GM21515 (cell line): ENCODE data around the gene POLR2I.
A peak's percentile ranks its signal among the peaks of the same experiment; 100 is the strongest.

ENCODE experiments used
- ATAC-seq: cut with Tn5 transposase; IDR thresholded peaks from one replicate; pipeline ENCODE4 v1.9.1; 2021; ENCODE audit not compliant: unreplicated experiment

POLR2I gene

GRCh38 chr19:36114721-36115452 is at the start of gene POLR2I:
Gene POLR2I, minus strand, starts transcription at chr19:36114875. Its CDS starts 19 bp downstream, at chr19:36114856.
- peak; percentile 67 for ATAC-seq

GRCh38 chr19:36163813-36164212 is 49.1 kb upstream of the POLR2I start:
- no peak for ATAC-seq

- no peak for ATAC-seq
These were observed 46.3 kb upstream of the POLR2I start for GRCh38 chr19:36160821-36161596.

DNA sequence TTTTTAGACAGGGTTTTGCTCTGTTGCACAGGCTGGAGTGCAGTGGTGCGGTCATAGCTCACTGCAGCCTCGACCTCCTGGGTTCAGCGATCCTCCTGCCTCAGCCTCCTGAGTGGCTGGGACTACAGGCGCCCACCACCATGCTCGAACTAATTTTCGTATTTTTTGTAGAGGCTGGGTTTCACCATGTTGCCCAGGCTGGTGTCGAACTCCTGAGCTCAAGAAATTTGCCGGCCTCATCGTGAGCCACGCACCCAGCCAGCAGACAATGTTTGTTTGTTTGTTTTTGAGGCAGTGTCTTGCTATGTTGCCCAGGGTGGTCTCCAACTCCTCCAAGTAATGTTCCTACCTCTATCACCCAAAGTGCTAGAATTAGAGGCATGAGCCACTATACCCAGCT is 38.5 kb upstream of the POLR2I start:
- ATAC-seq: no peak

DNA sequence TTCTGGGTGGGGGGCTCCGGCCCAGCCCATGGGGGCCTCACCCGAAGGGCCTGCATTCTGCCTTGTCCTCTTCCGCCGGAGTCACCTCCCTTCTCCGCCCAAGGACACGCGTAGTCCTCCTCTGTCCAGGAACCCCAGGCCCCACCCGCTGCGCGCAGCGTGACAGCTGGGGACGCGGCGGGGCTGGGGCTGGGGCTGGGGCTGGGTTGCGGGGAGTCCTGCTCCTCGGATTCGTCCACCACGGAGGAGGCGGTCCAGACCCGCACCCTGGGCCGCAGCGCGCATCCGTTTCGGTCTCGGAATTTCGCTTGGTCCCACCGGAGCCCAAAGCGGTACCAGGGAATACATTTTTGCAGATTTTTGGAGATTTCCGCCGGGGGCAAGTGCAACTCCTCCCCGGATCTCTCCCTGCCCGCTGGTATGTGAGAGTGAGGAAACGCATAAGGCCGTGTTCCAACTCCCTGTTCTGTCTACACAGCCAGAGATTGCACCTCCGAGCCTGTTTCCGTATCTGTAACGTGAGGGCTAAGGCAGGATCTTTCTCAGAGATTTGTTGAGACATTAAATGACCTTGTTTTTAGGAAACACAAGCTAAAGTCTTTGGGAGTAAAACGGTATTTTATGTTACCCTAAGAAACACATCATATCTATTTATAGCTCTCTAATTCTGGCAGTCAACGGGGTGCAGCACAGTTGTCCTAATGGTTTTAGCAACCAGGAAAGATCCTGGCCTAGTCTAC is 37.8 kb upstream of the POLR2I start, which contains the start of gene COX7A1:
TSS of gene COX7A1 (minus strand) at position 96 of the 740 bp plus-strand sequence. CDS start at position 56, 40 bp downstream.
- no peak for ATAC-seq

GRCh38 chr19:36152019-36152351 is 37.3 kb upstream of the POLR2I start:
- ATAC-seq: no peak

DNA sequence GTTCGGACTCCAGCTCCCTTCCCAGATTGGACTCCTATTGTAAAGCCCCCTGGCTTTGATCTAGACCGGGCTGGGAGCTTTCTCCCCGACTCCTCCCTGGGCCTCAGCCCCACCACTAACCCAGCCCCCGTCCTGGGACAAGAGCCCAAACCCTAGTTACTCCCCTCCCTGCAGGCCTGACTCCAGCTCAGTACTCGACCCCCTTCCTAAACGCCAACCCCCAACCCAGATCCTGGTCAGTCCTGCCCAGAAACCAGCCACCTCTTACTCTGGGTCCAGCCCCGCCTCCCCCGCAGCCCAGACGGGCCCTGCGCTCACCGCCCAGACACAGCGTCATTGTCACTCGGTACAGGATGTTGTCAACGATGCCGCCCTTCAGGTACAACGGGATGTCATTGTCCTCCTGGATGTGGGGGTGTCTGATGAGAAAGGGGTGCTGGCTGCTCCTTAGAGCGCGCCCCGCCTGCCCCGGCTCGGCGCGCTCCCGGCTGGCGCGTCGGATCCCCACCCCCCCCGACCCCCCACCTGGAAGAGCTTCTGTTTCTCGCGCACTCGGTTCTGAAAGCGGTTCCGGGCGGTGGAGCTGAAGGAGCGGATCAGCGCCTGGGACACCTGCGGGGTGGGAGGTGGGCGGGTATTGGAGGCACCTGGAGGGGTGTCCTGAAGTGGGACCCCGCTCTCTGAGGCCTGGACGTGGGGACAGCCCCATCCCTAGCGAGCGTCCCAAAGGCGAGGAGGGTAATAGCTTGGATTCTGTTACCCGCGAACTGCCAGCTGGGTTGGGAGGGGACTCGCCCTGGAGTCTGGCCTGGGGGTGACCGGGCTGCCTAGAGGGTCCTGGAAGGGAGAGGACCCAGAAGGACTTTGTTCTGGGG is 36.7 kb upstream of the POLR2I start:
- ATAC-seq: no peak

GRCh38 chr19:36150586-36150985 is 35.9 kb upstream of the POLR2I start:
- no peak for ATAC-seq

DNA sequence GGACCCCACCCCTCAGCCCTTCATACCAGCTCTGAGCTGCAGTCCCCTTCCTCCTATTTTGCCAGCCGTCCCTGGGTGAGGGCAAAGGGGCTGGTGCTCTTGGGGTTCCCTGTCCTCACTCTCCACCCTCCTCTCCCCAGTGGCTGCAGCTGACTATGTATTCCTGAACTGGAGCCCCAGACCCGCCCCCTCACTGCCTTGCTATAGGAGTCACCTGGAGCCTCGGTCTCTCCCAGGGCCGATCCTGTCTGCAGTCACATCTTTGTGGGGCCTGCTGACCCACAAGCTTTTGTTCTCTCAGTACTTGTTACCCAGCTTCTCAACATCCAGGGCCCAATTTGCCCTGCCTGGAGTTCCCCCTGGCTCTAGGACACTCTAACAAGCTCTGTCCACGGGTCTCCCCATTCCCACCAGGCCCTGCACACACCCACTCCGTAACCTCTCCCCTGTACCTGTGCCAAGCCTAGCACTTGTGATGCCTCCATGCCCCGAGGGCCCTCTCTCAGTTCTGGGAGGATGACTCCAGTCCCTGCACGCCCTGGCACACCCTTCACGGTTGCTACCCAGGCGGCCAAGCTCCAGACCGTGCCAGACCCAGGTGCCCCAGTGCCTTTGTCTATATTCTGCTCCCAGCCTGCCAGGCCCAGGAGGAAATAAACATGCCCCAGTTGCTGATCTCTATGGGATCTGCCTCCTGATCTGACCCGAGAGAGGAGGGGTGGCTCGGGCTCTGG is 35.2 kb upstream of the POLR2I start:
- ATAC-seq: no peak

- ATAC-seq: no peak
These were observed 29.9 kb upstream of the POLR2I start for GRCh38 chr19:36144624-36145023.

DNA sequence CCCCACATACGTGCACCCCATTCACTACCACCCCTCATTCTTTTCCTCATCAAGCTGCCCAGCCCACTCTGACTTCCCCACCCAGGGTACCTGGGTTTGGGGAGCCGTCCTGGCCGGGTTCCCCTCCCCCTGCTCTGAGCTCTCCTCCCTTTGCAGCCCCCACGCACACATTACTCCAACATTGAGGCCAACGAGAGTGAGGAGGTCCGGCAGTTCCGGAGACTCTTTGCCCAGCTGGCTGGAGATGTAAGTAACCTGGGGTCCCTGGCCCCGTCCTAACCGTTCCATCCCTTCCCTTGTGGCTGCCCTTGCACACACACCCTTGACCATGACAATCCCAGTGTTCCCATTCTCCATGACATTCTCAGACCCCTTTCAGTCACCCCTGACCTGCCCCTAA is 27.8 kb upstream of the POLR2I start:
- no peak for ATAC-seq

DNA sequence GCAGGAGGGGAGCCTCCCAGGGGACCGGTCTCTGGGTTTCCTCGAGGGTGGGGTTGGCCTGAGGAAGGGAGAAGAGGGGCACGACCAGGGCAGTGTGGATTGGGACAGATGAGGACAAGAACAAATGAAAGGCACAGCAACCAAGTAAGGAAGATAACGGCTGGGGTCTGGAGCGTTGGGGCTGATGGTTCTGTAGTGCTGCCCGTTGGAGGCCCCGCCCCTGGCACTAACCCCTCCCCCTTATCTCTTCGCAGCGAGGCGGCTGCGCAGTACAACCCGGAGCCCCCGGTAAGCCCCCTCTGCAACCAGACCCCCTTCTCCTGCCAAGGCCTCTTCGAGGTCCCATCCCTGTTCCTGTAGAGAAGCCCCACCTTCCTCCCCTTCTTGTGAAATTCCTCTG is 27.4 kb upstream of the POLR2I start:
- ATAC-seq: no peak

DNA sequence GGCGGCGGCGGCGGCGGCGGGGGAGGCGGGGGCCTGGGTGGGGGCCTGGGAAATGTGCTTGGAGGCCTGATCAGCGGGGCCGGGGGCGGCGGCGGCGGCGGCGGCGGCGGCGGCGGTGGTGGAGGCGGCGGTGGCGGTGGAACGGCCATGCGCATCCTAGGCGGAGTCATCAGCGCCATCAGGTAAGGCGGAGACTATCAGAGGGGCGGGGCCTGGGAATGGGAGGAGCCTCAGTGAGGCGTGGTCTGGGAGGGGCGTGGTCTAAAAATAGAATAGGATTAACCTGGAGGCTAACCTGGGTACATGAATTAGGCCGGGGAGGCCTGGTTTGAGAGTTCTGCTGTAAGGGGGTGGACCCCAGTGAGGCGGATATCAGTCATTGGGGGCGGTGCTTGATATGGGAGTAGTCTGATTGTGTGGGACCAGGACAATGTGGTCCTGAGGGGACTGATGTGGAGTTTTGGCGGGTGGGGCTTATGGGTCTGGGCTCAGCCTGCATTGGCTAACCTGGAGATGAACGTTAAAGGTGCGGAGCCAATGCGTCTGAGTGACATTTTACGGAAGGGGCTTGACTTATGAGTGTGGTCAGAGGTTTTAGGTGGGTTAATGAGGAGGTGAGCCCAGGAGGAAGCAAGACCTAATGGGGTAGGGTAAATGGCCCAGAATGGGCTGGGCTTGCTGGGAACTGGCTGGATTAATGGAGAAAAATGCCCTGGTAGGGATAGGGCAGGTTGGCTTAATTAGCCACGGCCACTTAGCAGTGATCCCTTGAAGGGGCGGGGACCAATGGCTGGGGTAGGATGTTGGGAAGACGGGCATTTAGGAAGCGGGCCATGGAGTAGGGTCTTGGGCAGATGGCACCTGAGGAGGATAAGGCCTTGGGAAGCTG is 26.6 kb upstream of the POLR2I start:
- peak; percentile 49 for ATAC-seq

DNA sequence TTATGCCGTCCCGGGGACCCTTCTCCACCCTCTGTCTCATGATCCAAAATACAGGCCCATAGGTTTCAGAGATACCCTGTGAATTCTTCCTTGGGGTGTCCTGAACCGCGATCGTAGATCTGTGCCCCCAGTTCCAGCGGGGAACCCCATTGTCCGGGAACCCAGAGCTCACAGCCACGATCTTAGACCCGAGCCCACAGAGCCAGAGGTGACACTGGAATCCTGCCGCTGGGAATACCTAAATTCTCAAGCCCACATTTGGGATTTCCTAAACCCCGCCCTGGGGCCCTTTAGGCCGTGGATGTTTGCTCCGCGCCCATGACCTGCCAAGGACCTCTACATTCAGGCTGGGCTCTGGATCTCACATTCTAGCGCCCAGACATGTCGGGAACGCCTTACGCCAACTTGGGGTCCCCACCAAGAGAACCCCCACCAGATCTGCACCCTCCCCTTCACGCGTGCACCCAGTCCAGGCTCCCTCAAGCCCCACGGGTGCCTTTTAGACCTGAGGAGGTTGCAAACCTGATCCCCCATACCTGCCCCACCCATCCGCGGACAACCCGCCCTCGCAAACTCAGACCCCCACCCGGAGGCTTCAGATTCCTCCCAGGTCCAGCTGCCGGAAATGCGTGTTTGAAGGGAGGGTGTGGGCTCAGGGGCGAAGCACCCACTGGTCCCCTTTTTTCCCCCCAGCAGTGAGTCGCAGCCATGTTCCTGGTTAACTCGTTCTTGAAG is 25.8 kb upstream of the POLR2I start:
- no peak for ATAC-seq

GRCh38 chr19:36139473-36140303 is 25.0 kb upstream of the POLR2I start, which contains the start of gene CAPNS1:
Gene CAPNS1, plus strand, starts transcription at chr19:36140066. Its CDS starts 946 bp downstream, at chr19:36141012.
- ATAC-seq: peak; percentile 74

DNA sequence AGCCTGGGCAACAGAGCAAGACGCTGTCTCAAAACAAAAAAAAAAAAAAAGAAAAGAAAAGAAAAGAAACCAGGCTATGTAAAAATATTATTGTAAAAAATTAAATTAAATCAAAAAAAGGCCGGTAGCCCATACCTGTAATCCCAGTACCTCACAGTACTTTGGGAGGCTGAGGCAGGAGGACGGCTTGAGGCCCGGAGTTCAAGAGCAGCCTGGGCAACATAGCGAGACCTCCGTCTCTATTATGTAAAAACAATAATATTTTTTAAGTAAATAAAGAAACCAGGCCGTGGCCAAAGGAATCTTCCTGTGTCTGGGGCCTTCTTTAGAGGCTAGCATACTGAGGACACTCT is 24.4 kb upstream of the POLR2I start:
- no peak for ATAC-seq

DNA sequence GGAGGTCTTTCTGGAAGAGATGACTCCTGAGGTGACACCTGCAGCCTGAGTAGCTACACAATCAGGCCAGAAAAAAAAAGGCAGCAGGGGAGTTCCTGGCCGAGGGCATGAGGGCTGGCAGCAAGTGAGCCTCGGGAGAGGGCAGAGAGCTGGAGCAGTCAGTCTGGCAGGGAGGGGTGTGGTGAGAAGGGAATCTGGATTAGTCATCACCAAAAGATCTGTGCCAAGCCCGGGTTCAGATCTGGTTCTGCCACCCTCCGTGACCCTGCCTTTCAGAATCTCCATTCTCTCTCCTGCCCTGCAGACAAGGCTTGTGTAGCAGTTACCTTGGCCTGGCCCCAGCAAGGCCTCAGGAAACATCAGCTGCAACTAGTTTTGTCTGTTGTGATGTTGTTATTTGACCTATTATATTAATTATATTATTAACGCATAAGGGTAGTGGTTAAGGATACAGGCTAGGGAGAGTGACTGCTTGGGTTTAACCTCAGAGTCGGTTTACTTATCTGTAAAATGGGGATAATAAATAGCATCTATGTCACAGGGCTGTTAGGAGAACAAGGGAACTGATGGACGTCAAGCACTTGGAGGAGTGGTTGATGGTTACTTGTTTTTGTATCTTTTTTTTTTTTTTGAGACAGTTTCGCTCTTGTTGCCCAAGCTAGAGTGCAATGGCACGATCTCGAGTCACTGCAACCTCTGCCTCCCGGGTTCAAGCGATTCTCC is 22.4 kb upstream of the POLR2I start:
- ATAC-seq: no peak
